C4-2B (cell line): Measurements from ENCODE around the gene NELFB.

Source experiments
- CTCF ChIP-seq: fragments of 450-650 bp; conservative IDR thresholded peaks from 2 replicates; pipeline ENCODE4 v1.5.1; 2017; ENCODE audit warnings: mild to moderate bottlenecking
- ZFX ChIP-seq: fragments of 450-650 bp; IDR thresholded peaks from 2 replicates; pipeline ENCODE4 v1.6.1; 2017

DNA sequence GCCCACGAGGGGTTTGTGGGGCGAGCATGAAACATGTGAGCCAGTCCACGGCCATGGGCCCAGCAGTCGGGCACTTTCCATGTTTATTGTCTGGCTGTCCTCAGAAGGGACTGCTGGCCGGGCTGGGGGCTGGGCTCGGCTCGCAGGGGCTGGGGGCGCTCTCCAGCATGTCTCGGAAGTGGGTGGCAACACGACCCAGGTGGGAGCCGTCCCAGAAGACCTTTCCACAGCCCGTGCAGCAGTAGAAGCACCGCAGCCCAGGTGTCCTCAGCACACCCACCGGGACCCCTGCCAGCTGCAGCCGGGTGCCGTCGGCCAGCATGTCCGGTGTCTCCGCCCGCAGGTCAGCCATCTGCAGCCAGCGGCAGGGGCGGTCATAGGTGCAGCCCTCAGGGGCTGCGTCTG lies 51.7 kb downstream of the NELFB start:
- TF ChIP-seq CTCF (no peak), ZFX (no peak)
